Measurements from ENCODE around the gene C16orf96. TPM values are rescaled to one million over a fixed set of nuclear protein-coding genes. Genes with fewer than 3 reads are reported as not detected.

The C16orf96 gene
- total and polyA plus RNA-seq, 2 donors (not counting 1 experiment from before 2014, with no cell fraction given) = 0.31 to 0.79 TPM

DNA sequence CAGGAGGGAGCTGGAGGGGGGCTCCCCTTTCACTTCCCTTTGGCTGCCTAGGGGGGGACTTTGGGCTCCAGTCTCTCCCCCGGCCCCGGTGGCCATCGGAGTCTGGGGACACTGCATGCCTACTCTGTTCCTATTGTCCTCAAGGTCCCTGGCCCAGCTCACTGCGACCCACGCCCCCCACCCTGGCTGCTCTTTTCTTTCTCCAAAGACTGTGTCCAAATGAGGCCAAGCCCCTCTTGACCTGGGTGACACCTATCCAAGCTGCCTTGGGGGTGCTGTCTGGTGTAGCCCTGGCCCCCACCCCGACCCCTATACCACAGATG lies 45.7 kb downstream of the C16orf96 start:
- Histone ChIP-seq H3K9ac (ENCODE audit: low read length) (no peak overlapping the region), H3K4me3 (ENCODE audit: control extremely low read depth in 1 of 5, extremely low read depth in 1 of 5, insufficient read depth in 1 of 5, low read depth in 2 of 5, low read length in 4 of 5) (no peak overlapping the region), H3K27ac (ENCODE audit: low read length in 2 of 2) (no peak overlapping the region), H4K20me1 (ENCODE audit: control insufficient read depth, insufficient read depth, low read length, poor library complexity, severe bottlenecking) (no peaks in the 10 kb centered on the region), H3K79me2 (ENCODE audit: control insufficient read depth, insufficient read depth, low read length) (no peaks in the 10 kb centered on the region), H3K27me3 (replicated peaks in 1 of 4; ENCODE audit: control extremely low read depth in 1 of 4, control insufficient read depth in 3 of 4, insufficient read depth in 4 of 4, low read length in 3 of 4) (peaks cover 0 to 8% (median 0%) of the 10 kb centered on the region in 4 experiments), H3K4me1 (ENCODE audit: control insufficient read depth in 2 of 2, insufficient read depth in 2 of 2, low read length in 2 of 2) (no peaks in the 10 kb centered on the region), H3K4me2 (replicated peaks; ENCODE audit: low read depth, low read length, poor library complexity, severe bottlenecking) (no peak overlapping the region), H2AFZ (ENCODE audit: insufficient read depth, low read depth, low read length, poor library complexity, severe bottlenecking) (no peak overlapping the region), H3K9me3 (ENCODE audit: control extremely low read depth in 1 of 3, control insufficient read depth in 2 of 3, insufficient read depth in 1 of 3, low read length in 2 of 3) (no peaks in the 10 kb centered on the region), H3K36me3 (replicated peaks in 1 of 2; ENCODE audit: control extremely low read depth in 1 of 2, control insufficient read depth in 1 of 2, extremely low read depth in 1 of 2, insufficient read depth in 2 of 2, low read length in 1 of 2) (no peaks in the 10 kb centered on the region)
- no peak for ATAC-seq (ENCODE audit: low read depth)
- intact Hi-C loops (cut with micrococcal nuclease) = no loop called here
- POLR2A ChIA-PET = interaction anchor here (0.5 kb wide), 1 partner anchor 28 kb away, joined by 4 read pairs; no protein-coding TSS in a partner anchor
- no peak for DNase-seq
- Mint-ChIP-seq H3K27me3 (no peaks in the 10 kb centered on the region), H3K9me3 (ENCODE audit: insufficient read depth) (no peaks in the 10 kb centered on the region), H3K27ac (no peak overlapping the region), H3K4me3 (no peak overlapping the region), H3K4me1 (no peaks in the 10 kb centered on the region)
- CTCF ChIA-PET = no interaction called here
- TF ChIP-seq, protein P1, sequence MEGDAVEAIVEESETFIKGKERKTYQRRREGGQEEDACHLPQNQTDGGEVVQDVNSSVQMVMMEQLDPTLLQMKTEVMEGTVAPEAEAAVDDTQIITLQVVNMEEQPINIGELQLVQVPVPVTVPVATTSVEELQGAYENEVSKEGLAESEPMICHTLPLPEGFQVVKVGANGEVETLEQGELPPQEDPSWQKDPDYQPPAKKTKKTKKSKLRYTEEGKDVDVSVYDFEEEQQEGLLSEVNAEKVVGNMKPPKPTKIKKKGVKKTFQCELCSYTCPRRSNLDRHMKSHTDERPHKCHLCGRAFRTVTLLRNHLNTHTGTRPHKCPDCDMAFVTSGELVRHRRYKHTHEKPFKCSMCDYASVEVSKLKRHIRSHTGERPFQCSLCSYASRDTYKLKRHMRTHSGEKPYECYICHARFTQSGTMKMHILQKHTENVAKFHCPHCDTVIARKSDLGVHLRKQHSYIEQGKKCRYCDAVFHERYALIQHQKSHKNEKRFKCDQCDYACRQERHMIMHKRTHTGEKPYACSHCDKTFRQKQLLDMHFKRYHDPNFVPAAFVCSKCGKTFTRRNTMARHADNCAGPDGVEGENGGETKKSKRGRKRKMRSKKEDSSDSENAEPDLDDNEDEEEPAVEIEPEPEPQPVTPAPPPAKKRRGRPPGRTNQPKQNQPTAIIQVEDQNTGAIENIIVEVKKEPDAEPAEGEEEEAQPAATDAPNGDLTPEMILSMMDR (IDR thresholded peaks at IDR 0.05) = no peak
- no peak for TF ChIP-seq EZH2 (IDR thresholded peaks at IDR 0.05; ENCODE audit: borderline replicate concordance, insufficient read depth, low read depth, low read length, poor library complexity, severe bottlenecking)
- 66% methylated on average over 5 of the region's 6 CpGs for WGBS (ENCODE audit: insufficient coverage)

DNA sequence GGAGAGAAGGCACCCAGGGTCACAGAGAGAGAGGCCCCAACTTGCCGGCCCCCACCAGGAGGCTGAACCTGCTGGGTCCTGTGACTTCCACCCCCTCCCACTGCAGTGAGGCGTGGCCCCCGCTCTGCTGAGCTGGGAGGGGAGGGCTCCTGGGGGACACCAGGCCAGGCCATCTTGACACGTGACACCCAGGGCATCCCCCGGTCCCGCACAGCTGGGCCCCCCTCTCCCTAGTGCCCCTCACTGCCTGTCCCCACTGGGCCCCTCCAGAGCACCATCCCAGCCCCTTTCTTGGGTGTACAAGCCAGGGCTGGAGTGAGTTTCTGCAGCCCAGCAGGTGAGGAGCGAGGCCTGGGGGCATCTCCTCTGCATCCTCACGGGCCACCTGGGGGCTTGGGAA lies 46.2 kb downstream of the C16orf96 start:
- H2AFZ ChIP-seq (ENCODE audit: insufficient read depth, low read depth, low read length, poor library complexity, severe bottlenecking) = no peak overlapping the region
- intact Hi-C loops (cut with micrococcal nuclease) = no loop called here
- H3K27ac ChIP-seq (ENCODE audit: low read length in 2 of 2) = no peak overlapping the region
- H3K9ac ChIP-seq (ENCODE audit: low read length) = no peak overlapping the region
- H3K9me3 Mint-ChIP-seq (ENCODE audit: insufficient read depth) = no peaks in the 10 kb centered on the region
- CTCF ChIA-PET = no interaction called here
- H3K4me2 ChIP-seq (replicated peaks; ENCODE audit: low read depth, low read length, poor library complexity, severe bottlenecking) = no peak overlapping the region
- no peak overlapping the region for H3K27ac Mint-ChIP-seq
- no peak overlapping the region for H3K4me3 ChIP-seq (ENCODE audit: control extremely low read depth in 1 of 5, extremely low read depth in 1 of 5, insufficient read depth in 1 of 5, low read depth in 2 of 5, low read length in 4 of 5)
- H4K20me1 ChIP-seq (ENCODE audit: control insufficient read depth, insufficient read depth, low read length, poor library complexity, severe bottlenecking) = no peaks in the 10 kb centered on the region
- no peaks in the 10 kb centered on the region for H3K4me1 Mint-ChIP-seq
- no peak for TF ChIP-seq EZH2 (IDR thresholded peaks at IDR 0.05; ENCODE audit: borderline replicate concordance, insufficient read depth, low read depth, low read length, poor library complexity, severe bottlenecking)
- TF ChIP-seq, protein P1 (IDR thresholded peaks at IDR 0.05) = no peak
- H3K36me3 ChIP-seq (replicated peaks in 1 of 2; ENCODE audit: control extremely low read depth in 1 of 2, control insufficient read depth in 1 of 2, extremely low read depth in 1 of 2, insufficient read depth in 2 of 2, low read length in 1 of 2) = no peaks in the 10 kb centered on the region
- H3K9me3 ChIP-seq (ENCODE audit: control extremely low read depth in 1 of 3, control insufficient read depth in 2 of 3, insufficient read depth in 1 of 3, low read length in 2 of 3) = no peaks in the 10 kb centered on the region
- ATAC-seq (ENCODE audit: low read depth) = no peak
- peaks cover 0 to 8% (median 0%) of the 10 kb centered on the region in 4 experiments for H3K27me3 ChIP-seq (replicated peaks in 1 of 4; ENCODE audit: control extremely low read depth in 1 of 4, control insufficient read depth in 3 of 4, insufficient read depth in 4 of 4, low read length in 3 of 4)
- POLR2A ChIA-PET = interaction anchor here (0.5 to 0.8 kb wide), 2 partner anchors 10 to 29 kb away, joined by 4 to 6 read pairs; no protein-coding TSS in a partner anchor
- WGBS (ENCODE audit: insufficient coverage) = 87% methylated on average over 4 of the region's 8 CpGs
- H3K4me3 Mint-ChIP-seq = no peak overlapping the region
- no peak for DNase-seq
- no peaks in the 10 kb centered on the region for H3K79me2 ChIP-seq (ENCODE audit: control insufficient read depth, insufficient read depth, low read length)
- no peaks in the 10 kb centered on the region for H3K4me1 ChIP-seq (ENCODE audit: control insufficient read depth in 2 of 2, insufficient read depth in 2 of 2, low read length in 2 of 2)
- H3K27me3 Mint-ChIP-seq = no peaks in the 10 kb centered on the region
